ENCODE results near the gene GPER1. TPM values are rescaled to one million over a fixed set of nuclear protein-coding genes. Genes with fewer than 3 reads are reported as not detected.
"Not testable (repeated sequence)": the region's sequence is repeated elsewhere in the genome, so short reads cannot be mapped to it uniquely, and the experiment has no call there.

GPER1 gene
- 0.46 and 2.0 TPM in 2 replicates for total RNA-seq

DNA sequence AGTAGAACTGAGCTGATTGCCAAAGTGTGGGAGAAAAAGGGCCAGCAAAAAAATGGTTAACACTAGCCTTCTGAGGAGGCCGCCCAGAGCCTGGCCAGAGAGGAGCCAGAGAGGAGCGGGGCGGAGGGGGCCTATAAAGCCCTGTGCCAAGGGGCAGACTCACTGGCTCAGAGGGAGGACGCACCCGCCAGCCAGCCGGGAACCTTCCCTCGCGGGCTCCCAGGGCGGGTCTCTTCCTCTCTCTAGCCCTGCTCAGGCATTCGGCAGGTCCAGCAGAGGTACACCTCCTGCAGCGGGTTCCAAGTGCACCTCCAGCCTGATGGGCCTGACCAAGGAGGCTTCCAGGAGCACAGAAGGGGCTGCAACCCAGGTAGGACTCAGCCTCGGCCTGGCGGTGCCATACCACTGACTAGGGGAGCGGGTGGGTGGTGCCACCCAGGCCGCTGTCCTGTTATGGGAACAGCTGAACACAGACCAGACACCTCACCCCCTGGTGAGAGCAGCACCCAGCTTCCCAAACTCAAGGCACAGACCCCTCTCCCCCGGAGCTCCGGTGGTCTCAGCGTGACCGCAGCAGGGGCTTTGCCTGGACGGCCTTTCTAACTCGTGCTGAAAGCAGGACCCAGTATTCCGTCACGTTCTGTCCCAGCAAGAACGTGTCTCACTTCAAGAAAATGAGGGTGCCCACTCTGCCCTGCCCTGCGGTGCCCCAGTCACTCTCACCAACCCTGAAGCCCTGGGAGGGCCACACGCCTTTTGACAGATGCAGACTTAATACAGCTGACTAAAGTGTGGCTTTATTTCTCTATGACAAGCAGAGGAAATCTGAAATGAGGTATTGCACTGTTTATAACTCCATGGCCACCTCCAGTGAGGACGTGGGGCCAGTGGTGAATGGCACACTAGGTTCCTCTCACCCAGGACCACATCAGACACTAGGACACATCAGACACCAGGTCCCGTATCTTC, at the start of gene GPER1:
Gene GPER1, plus strand, starts transcription at position 162 of the 969 bp plus-strand sequence. CDS start 3,616 bp downstream, outside the sequence.
- DNase-seq (ENCODE audit: low read depth, low spot score): no peak

- DNase-seq (ENCODE audit: low read depth, low spot score): not testable (repeated sequence)
Observed at GRCh38 chr7:1040233-1040632, 47.7 kb upstream of the GPER1 start.

DNA sequence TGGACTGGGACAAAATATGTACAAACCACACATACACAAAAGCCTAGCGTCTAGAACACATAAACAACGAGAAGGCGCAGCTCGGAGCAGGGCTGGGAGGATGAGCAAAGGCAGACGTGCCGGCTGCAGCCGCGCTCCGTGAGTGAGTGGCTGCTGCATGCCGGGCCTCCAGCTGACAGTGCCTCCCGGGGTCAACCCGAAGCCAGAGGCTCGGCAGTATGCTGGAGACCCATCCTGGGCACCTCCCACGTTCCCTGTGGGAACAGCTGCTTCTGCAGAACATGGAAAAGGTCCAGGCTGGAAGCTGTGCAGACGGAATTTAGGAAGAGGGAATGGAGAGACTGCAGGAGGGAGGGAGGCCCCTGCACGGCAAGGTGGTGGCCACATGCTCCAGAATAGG, 47.1 kb upstream of the GPER1 start:
- no peak for DNase-seq (ENCODE audit: low read depth, low spot score)

DNA sequence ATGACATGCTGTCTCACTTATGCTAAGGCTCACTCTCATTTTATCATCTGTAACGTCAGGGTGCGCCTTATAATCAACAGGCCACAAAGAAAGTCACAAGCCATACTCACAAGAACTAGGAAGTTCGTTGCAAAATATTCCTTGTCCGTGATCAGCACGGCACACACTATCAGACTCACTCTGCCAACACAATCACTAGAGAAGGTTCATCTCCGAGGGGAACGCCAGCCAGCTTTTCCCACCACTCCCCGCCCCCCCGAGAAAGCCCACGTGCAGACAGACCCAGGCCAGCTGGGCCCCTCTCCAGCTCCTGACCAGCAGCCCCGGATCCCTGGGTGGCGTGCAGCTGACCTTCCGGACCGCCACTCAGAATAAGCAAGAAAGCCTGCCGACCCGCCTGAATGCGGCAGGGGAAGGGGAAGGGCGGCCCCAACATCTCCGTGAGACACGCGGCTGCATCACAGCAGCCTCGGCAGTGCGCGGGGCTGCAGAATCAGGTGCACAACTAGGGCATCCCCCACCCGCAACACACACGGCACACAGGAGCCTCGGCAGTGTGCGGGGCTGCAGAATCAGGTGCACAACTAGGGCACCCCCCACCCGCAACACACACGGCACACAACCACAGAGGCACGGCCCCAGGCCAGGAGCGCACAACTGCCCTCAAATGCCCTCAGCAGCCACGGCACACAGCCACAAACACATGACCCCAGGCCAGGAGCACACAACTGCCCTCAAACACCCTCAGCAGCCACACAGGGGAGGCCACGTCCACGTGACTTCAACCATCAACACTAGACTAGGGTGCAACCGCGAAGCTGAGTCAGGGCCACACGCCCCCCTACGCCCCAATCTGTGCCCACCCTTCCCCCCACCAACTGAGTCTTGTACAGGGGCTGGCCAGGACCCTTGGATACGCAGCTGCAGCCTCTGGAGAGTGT, 46.1 kb upstream of the GPER1 start:
- DNase-seq (ENCODE audit: low read depth, low spot score): no peak

GRCh38 chr7:1042492-1042833, 45.5 kb upstream of the GPER1 start:
- DNase-seq (ENCODE audit: low read depth, low spot score): no peak

GRCh38 chr7:1043552-1044188, 44.2 kb upstream of the GPER1 start:
- DNase-seq (ENCODE audit: low read depth, low spot score): no peak

- DNase-seq (ENCODE audit: low read depth, low spot score): peak; percentile 65
Observed at GRCh38 chr7:1044189-1045068, 43.5 kb upstream of the GPER1 start, which contains the start of gene GPR146. TSS of gene GPR146 (plus strand) at chr7:1044546. CDS start at chr7:1057516, 12,970 bp downstream.

- no peak for DNase-seq (ENCODE audit: low read depth, low spot score)
Observed at GRCh38 chr7:1045069-1046063, 42.5 kb upstream of the GPER1 start.

DNA sequence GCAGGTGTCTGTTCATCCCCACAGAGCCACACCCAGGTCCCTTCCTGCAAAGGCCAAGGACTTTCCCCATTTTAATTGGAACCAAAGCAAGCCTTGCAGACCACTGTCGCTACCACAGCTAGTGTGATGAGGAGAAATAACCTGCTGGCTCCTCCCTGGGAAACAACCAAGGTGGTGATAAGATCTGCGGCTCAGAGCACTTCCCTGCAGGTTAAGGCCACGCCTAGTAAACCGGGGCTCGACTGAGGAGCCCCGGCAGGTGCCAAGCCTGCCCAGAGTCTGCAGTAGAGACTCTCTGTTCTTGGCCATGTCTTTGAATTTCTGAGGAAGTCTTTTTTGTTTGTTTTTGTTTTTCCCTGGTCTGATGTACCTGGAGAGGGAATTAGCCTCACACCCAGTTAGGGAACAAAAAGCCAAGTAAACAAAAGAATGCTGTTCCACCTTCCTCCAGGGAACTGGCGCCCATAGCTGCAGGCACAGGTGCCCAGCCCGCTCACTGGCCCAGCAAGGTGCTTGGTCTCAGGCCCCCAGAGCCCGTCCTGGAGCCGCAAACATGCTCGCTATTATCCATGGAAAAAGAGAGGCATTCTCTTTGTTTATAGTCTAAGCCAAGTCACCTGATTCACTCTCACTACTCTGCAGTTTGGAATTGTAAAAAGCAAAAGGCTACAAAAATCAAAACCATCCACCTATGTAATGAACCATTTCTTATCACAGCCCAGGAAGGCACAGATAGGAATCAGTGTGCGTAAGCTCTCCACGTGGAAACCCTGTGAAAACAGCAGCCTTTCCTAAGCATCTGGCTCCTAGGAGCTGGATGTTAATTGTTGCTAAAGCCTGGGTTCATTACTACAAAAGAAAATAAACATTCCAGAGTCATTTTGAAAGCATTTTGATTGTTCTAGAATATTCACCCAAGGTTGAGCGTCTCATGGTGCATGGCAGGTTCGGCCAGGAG, 40.9 kb upstream of the GPER1 start:
- DNase-seq (ENCODE audit: low read depth, low spot score): no peak

DNA sequence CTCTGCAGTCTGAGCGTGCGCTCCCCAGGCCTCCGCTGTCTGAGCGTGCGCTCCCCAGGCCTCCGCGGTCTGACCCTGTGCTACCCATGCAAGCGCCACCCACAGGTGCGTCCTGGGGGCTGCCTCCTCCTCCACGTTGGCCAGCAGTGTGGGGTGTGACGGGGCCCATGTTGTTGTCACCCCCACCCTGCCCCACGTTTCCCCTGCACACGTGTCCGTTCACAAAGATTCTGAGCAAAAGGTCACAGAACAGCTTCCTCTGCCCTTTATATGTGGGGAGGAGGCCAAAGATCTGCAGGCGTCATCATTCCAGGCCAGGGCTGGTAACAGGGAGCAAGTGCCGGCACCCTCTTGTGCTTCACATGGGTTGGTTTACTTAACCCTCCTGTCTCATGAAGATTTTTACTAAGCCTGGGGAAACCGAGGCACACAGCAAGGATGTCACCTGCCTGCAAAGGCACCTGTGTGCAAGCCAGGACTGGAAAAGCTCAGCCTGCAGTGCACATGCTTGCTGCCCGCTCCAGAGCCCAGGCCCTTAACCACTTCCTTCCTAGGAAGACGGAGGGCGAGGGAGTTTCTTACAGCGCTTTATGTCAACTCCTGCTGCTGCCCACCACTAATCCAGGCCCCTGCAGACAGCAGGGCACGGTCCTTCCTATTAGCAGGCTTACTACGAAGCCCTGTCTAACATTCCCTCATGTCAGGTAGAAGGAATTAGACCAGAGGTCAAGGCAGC, 38.7 kb upstream of the GPER1 start:
- DNase-seq (ENCODE audit: low read depth, low spot score): no peak

DNA sequence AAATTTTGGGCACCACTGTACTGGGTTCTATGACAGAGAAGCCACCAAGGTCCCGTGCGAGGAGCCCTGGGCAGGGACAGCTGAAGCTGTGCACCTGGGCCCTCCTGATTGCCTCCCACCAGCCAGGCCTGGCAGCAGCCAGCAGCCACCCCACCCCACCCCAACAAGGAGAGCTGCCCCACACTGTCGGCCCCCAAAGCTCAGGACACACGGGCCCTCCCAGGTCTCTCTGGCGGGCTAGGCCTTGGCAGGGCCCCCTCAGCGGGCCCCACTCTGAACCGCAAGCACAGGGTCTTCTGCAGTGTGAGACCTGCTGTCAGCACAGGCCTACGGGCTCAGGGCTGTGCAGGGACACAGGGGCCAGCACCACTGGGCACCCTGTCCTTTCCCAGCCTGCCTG, 38.1 kb upstream of the GPER1 start:
- DNase-seq (ENCODE audit: low read depth, low spot score): no peak

DNA sequence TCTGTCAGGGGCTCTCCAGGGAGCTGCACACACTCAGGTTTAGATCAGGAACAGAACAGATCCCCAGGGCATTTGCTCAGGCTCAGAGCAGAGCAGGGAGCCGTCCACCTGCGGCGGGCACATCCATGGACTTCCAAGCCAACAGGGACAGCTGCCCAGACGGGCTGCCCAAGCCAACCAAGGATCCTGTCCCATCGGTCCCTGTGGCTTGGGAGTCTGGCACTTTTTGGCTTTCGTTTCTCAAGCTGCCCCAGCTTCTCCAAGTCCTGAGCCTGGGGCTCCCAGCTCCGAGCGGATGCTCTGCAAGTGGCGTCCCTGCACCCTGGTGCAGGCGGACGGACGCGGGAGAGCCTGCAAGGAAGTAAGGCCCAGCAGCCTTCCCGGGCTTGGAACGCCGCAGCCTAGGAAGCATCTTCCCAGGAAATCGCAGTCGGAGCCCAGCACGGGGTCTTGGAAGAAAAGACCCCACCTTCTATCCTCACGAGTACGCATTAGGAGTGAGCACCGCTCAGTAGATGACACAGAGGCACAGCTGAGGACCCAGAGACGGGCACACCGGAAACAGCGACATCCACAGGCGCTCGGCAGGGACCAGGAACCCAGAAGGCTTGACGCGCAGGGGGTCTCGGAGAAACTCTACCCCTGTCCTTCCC, 37.5 kb upstream of the GPER1 start:
- DNase-seq (ENCODE audit: low read depth, low spot score): no peak

GRCh38 chr7:1050956-1051690, 36.8 kb upstream of the GPER1 start:
- no peak for DNase-seq (ENCODE audit: low read depth, low spot score)

DNA sequence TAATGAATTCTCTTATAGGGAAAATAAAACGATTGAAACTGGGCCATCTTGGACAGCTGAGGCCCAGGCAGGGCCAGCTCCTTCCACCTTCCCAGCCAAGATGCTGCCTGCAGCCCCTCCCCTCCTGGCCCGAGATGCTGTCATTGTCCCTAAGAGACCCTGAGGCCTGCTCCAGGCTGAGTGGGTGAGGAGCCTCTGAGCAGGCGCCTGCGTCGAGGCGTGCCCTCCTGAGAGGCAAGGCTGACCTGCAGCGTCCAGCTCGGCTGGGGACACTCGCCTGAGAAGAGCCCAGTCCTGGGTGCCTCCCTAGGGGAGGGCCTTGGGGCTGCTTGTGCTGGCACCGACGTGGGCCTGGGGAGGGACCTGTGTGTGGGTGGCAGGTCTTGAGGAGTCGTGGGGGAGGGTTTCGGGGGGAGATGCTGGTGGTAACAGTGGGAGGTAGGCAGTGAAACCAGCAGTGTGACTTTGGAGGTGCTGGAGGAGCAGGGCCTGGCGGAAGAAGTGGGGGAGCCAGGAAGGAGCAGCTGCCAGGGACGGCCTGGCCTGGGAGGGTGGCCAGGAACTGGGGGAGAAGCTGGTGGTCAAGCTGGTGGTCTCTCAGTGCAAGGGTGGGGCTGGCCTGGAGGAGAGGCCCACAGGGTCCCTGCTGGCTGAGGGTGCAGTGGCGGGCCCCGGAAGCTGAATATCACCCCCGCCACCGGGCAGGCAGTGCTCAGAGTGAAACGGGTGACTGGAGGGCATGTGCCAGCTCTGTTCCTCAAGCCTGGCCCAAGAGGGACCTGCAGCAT, 35.7 kb upstream of the GPER1 start:
- no peak for DNase-seq (ENCODE audit: low read depth, low spot score)

DNA sequence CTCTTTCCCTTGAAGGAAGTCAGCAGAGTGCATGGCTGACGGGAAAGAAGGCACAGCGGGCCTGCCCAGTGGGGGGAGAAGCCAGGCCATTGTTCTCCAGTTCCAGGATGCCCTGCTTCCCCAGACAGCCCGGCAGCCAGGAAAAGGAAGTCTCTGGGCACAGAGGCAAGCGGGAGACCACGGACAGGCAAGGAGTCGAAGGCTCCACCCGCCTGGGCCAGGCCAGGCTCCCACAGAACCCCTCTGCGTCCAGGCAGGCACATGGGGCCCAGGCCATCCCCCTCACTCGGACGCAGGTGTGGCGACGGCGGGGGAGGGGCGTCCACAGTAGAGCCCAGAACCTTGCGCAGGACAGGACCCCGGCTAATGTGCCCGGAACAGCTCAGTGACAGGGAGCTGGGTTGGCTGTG, 34.9 kb upstream of the GPER1 start:
- DNase-seq (ENCODE audit: low read depth, low spot score): no peak

Data from pulmonary artery endothelial cell (primary cell).